Measurements from ENCODE around the gene IPPK. TPM values are rescaled to one million over a fixed set of nuclear protein-coding genes. Genes with fewer than 3 reads are reported as not detected.

IPPK gene
- total and polyA plus RNA-seq, 2 of the 4 experiments (the other 2 are of a cell fraction) = 25.1 to 26.8 TPM

DNA sequence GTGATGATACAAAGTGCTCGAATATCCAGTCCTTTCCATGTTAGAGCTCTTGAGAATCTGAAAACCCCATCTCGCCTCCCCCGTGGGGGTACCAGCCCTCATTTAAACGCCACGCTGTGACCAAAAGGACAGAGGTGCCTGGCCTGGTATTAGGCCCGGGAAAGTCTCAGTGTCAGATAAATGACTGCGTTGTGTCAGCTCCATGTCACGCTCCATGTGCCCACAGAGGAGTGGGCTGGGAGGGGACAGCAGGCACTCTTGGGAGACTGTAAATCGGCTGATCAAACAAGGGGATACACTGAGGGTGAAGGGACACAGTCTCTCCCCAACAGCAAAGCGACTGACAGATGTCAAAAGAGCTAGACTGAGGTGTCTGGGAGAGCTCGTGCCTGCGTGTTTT, 68.5 kb downstream of the IPPK start:
- in situ Hi-C loops (cut with MboI; ENCODE audit: low sequenced_read_pairs) (no loop called here), dilution Hi-C loops (cut with HindIII; ENCODE audit: low sequenced_read_pairs, unreplicated experiment) (no loop called here), intact Hi-C loops (cut with micrococcal nuclease) (no loop called here)
- Histone ChIP-seq H2BK15ac (ENCODE audit: low read depth, low read length) (peak overlapping the region; percentile 48; the same call in 2 of the 3 replicates), H3K79me1 (ENCODE audit: low read depth in 1 of 2, low read length in 2 of 2) (0 out of 4 replicates have a peak, but pooled peaks cover 0 to 6% of the 10 kb centered on the region in 2 experiments), H2BK5ac (ENCODE audit: low read depth, low read length, poor library complexity, severe bottlenecking) (peak overlapping the region; percentile 55), H3K56ac (ENCODE audit: extremely low read depth, insufficient read depth, low read length) (peak overlapping the region; percentile 27; the same call in 1 of the 2 replicates), H3K4ac (ENCODE audit: low read depth, low read length) (peak overlapping the region; percentile 71), H3K9ac (ENCODE audit: low read depth, low read length) (no peak overlapping the region), H3K27me3 (ENCODE audit: control insufficient read depth, insufficient read depth, low read length) (no peaks in the 10 kb centered on the region), H2AK5ac (ENCODE audit: low read depth, low read length) (peak overlapping the region; percentile 94), H3K23ac (ENCODE audit: low read depth, low read length) (peak overlapping the region; percentile 8; the same call in 1 of the 2 replicates), H3K18ac (ENCODE audit: low read depth, low read length) (peak overlapping the region; percentile 37), H4K20me1 (ENCODE audit: insufficient read depth, low read length) (no peaks in the 10 kb centered on the region), H3K9me1 (ENCODE audit: insufficient read depth, low read length) (peaks cover 25% of the 10 kb centered on the region), H2AFZ (replicated peaks; ENCODE audit: low read length, poor library complexity) (peak overlapping the region; percentile 69), H3K14ac (replicated peaks; ENCODE audit: low read depth, low read length) (peak overlapping the region; percentile 43), H3K9me3 (ENCODE audit: control insufficient read depth, insufficient read depth, low read length) (no peaks in the 10 kb centered on the region; the same call in 1 of the 2 replicates), H4K91ac (ENCODE audit: insufficient read depth, low read depth, low read length) (peak overlapping the region; percentile 88), H3K36me3 (ENCODE audit: control insufficient read depth, insufficient read depth, low read length) (no peaks in the 10 kb centered on the region), H3K4me1 (ENCODE audit: control insufficient read depth, insufficient read depth, low read length) (peaks cover 17% of the 10 kb centered on the region), H2BK20ac (ENCODE audit: low read depth, low read length) (peak overlapping the region; percentile 67), H4K5ac (ENCODE audit: low read depth, low read length) (peak overlapping the region; percentile 27), H2AK9ac (replicated peaks; ENCODE audit: low read depth, low read length, poor library complexity) (peak overlapping the region; percentile 76), H3K4me3 (ENCODE audit: insufficient read depth, low read depth, low read length) (no peak overlapping the region), H3K27ac (ENCODE audit: insufficient read depth, low read length) (peak overlapping the region; percentile 19; the same call in 1 of the 2 replicates), H3K4me2 (ENCODE audit: low read depth, low read length) (no peak overlapping the region), H4K8ac (ENCODE audit: low read depth in 2 of 2, low read length in 2 of 2) (peak overlapping the region in 1 of 2 experiments; percentile 69; a peak in 2 of 4 replicates), H2BK120ac (ENCODE audit: low read depth, low read length) (peak overlapping the region; percentile 79)
- no peak for ATAC-seq (ENCODE audit: low read depth)
- POLR2A ChIA-PET (ENCODE audit: unreplicated experiment) = no interaction called here
- CTCF ChIA-PET = interaction anchor here (0.6 to 1.9 kb wide), 3 partner anchors 11 to 37 kb away, joined by 3 to 6 read pairs (median 3); no protein-coding TSS in a partner anchor
- BruUV-seq (replicated peaks) = no TSS peak
- TF ChIP-seq FOS (IDR thresholded peaks at IDR 0.05; ENCODE audit: low read depth, low read length) = no peak
- TF ChIP-seq, protein P1, sequence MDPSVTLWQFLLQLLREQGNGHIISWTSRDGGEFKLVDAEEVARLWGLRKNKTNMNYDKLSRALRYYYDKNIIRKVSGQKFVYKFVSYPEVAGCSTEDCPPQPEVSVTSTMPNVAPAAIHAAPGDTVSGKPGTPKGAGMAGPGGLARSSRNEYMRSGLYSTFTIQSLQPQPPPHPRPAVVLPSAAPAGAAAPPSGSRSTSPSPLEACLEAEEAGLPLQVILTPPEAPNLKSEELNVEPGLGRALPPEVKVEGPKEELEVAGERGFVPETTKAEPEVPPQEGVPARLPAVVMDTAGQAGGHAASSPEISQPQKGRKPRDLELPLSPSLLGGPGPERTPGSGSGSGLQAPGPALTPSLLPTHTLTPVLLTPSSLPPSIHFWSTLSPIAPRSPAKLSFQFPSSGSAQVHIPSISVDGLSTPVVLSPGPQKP (IDR thresholded peaks at IDR 0.05; ENCODE audit: borderline replicate concordance, low read depth, low read length) = no peak
- TF ChIP-seq RAD21 (IDR thresholded peaks at IDR 0.05; ENCODE audit: low read length) = no peak
- TF ChIP-seq CEBPB (IDR thresholded peaks at IDR 0.05; ENCODE audit: low read depth, low read length) = no peak
- no peak for TF ChIP-seq MXI1 (IDR thresholded peaks at IDR 0.05; ENCODE audit: borderline replicate concordance, low read depth, low read length)
- no peak for TF ChIP-seq RCOR1 (IDR thresholded peaks at IDR 0.05; ENCODE audit: insufficient replicate concordance, low read length)
- no peak for TF ChIP-seq BHLHE40 (IDR thresholded peaks at IDR 0.05; ENCODE audit: low read depth, low read length)
- TF ChIP-seq MAZ (IDR thresholded peaks at IDR 0.05; ENCODE audit: borderline replicate concordance, low read depth, low read length) = no peak
- TF ChIP-seq RFX5 (IDR thresholded peaks at IDR 0.05; ENCODE audit: low read depth, low read length) = no peak
- TF ChIP-seq MAFK (IDR thresholded peaks at IDR 0.05; ENCODE audit: low read depth, low read length) = no peak
- no peak for TF ChIP-seq CHD1 (IDR thresholded peaks at IDR 0.05; ENCODE audit: low read depth, low read length)
- TF ChIP-seq, protein P2, sequence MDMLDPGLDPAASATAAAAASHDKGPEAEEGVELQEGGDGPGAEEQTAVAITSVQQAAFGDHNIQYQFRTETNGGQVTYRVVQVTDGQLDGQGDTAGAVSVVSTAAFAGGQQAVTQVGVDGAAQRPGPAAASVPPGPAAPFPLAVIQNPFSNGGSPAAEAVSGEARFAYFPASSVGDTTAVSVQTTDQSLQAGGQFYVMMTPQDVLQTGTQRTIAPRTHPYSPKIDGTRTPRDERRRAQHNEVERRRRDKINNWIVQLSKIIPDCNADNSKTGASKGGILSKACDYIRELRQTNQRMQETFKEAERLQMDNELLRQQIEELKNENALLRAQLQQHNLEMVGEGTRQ (IDR thresholded peaks at IDR 0.05; ENCODE audit: low read depth, low read length) = no peak
- no peak for TF ChIP-seq POLR2A (IDR thresholded peaks at IDR 0.05; ENCODE audit: low read depth, low read length)
- TF ChIP-seq, protein P3, sequence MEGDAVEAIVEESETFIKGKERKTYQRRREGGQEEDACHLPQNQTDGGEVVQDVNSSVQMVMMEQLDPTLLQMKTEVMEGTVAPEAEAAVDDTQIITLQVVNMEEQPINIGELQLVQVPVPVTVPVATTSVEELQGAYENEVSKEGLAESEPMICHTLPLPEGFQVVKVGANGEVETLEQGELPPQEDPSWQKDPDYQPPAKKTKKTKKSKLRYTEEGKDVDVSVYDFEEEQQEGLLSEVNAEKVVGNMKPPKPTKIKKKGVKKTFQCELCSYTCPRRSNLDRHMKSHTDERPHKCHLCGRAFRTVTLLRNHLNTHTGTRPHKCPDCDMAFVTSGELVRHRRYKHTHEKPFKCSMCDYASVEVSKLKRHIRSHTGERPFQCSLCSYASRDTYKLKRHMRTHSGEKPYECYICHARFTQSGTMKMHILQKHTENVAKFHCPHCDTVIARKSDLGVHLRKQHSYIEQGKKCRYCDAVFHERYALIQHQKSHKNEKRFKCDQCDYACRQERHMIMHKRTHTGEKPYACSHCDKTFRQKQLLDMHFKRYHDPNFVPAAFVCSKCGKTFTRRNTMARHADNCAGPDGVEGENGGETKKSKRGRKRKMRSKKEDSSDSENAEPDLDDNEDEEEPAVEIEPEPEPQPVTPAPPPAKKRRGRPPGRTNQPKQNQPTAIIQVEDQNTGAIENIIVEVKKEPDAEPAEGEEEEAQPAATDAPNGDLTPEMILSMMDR (conservative IDR thresholded peaks at IDR 0.05; ENCODE audit: low read depth, low read length) = no peak
- no peak for TF ChIP-seq NFE2L2 (IDR thresholded peaks at IDR 0.05; ENCODE audit: low read depth, low read length)
- no peak for TF ChIP-seq SMC3 (IDR thresholded peaks at IDR 0.05; ENCODE audit: low read depth, low read length)
- no peak for DNase-seq
- WGBS, 2 experiments (ENCODE audit: extremely low coverage in 2 of 2, insufficient read length in 1 of 2) = 93% methylated on average over 4 of the region's 12 CpGs; no CpG with 5 or more reads in 1 of the 2 experiments
